GM18505 (cell line): ENCODE data around the gene NTNG1.

Experiments used
- ATAC-seq: cut with Tn5 transposase; IDR thresholded peaks from one replicate; pipeline ENCODE4 v1.9.1; 2021; ENCODE audit not compliant: unreplicated experiment
- POLR2A ChIP-seq: IDR thresholded peaks from 4 replicates; pipeline ENCODE4 v1.6.1; 2011; ENCODE audit warnings: borderline replicate concordance; ENCODE audit not compliant: insufficient read depth, insufficient read length; ENCODE audit errors: extremely low read depth

NTNG1 gene

DNA sequence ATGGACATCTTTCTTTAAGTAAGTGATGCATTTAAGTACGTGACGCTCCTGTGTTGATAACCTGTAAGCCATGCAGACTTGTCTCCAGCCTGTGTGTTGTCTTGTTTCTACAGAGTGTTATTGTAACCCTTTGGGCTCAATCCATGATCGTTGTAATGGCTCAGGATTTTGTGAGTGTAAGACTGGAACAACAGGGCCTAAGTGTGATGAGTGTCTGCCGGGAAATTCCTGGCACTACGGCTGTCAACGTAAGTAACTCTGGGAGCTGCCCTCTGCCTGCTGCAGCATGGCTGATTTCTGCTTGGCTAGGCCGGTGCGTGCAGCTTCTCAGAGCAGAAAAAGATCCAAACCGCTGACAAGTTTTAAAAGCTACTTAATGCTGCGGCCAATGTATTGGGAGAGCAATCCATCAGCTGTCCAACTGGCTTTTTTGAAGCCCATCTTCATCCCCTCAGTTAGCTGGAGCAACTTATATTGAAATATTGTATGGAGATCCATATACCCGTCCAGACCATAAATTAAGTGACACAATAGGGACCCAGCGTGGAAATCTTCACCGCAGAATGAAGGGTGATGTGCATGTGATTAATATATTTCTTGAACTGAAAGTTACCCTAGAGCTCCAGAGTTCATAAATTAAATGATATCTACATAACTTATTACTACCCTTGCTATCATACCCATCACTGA lies 295.9 kb downstream of the NTNG1 start:
- ATAC-seq: no peak
- no peak for TF ChIP-seq POLR2A

- ATAC-seq: no peak
- no peak for TF ChIP-seq POLR2A
Measured at GRCh38 chr1:107439567-107439966, 298.7 kb downstream of the NTNG1 start.

GRCh38 chr1:107442551-107442950 lies 301.7 kb downstream of the NTNG1 start:
- no peak for ATAC-seq
- no peak for TF ChIP-seq POLR2A

DNA sequence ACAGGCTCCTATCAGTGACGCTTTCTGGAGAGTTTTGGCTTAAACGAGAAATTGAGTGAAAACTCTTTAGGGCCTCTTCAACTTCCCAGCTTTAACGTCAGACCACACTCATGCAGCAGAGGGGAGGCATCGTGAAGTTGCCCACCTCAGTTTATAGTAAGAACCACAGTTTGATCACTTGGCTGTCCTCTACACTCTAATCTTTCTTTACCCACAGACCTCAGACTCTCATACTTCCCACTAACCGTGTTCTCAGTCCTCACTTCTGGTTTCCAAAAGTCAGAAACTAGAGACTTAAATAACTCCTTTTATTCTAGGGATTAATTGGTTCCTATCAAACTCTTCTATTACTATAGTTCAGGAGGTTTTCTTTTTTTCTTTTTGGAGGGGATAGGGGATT lies 302.2 kb downstream of the NTNG1 start:
- TF ChIP-seq POLR2A: no peak
- ATAC-seq: no peak

GRCh38 chr1:107443860-107444259 lies 303.0 kb downstream of the NTNG1 start:
- ATAC-seq: no peak
- no peak for TF ChIP-seq POLR2A

- no peak for TF ChIP-seq POLR2A
- ATAC-seq: no peak
Measured at GRCh38 chr1:107444302-107444701, 303.5 kb downstream of the NTNG1 start.

- TF ChIP-seq POLR2A: no peak
- no peak for ATAC-seq
Measured at GRCh38 chr1:107449326-107449725, 308.5 kb downstream of the NTNG1 start.

- peak; percentile 76 for ATAC-seq
- TF ChIP-seq POLR2A: no peak
Measured at GRCh38 chr1:107450899-107451664, 310.2 kb downstream of the NTNG1 start.

DNA sequence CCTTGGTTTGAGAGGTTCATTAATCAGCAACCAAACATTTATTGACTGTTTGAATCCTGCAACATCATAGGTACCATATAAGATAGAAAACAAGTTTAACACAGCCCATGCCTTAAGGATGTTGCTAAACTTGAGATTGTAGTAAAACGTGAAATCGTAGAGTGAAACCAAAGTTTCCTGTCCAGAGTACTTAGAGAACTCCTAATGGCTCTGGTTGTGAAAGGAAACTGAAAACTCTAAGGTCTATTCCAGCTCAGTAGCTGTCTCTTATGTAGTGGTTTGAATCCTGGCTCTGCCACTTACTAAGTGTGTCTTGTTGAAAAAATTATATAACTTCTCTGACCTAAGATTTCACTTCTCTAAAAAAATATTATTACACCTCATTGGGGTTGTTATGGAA lies 310.9 kb downstream of the NTNG1 start:
- peak; percentile 45 for ATAC-seq

DNA sequence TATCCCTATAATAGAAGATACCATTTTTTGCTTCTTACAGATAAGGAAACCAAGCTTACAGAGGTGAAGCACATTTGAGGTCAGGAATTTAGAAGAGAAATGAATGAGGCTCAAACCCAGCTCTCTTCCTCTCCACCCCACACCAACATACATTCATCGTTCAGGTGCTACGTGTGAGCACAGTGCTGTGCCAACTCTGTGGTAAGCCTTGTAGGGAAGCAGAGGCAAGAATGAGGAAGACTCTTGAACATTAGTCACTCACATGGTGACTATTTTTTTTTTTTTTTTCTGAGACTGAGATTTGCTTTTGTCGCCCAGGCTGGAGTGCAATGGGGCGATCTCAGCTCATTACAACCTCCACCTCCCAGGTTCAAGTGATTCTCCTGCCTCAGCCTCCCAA lies 314.0 kb downstream of the NTNG1 start:
- no peak for TF ChIP-seq POLR2A
- ATAC-seq: no peak

More for the DNA sequence above, 310.9 kb downstream of the NTNG1 start:
- TF ChIP-seq POLR2A: peak; percentile 1

DNA sequence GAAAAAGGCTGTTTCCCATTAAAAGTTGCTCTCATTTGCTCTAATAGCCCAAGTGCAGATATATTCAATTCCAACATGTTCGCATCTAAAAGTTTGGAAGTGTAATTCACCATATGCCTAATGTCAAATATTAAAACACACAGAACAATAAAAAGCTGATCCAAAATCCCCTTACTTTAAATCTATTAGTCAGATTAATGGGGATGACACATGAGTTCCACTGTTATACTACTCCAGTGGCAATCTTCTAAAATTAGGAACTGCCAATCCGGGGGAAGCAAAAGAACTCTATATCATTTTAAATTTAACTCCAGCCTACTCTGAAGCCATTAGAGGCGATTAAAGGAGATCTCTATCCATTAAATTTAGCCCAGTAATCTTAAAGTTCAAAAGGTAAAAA lies 317.1 kb downstream of the NTNG1 start:
- TF ChIP-seq POLR2A: no peak
- ATAC-seq: no peak

- TF ChIP-seq POLR2A: no peak
- ATAC-seq: peak; percentile 62
Measured at GRCh38 chr1:107459204-107459904, 318.5 kb downstream of the NTNG1 start.

GRCh38 chr1:107460035-107460434 lies 319.2 kb downstream of the NTNG1 start:
- peak; percentile 84 for ATAC-seq

More at GRCh38 chr1:107460035-107460434, 319.2 kb downstream of the NTNG1 start:
- no peak for TF ChIP-seq POLR2A
